ENCODE results near the gene MSH3.

MSH3 gene

GRCh38 chr5:80865551-80865950 is 211.1 kb downstream of the MSH3 start:
- DNase-seq (ENCODE audit: low read depth), result no peak
- peak; percentile 2 for TF ChIP-seq CTCF (IDR thresholded peaks at IDR 0.05; ENCODE audit: low read depth, low read length, missing control alignments)
- no peak overlapping the region for H3K4me3 ChIP-seq (ENCODE audit: low read depth, low read length)

GRCh38 chr5:80866371-80866770 is 211.9 kb downstream of the MSH3 start:
- TF ChIP-seq CTCF (IDR thresholded peaks at IDR 0.05; ENCODE audit: low read depth, low read length, missing control alignments), result no peak
- DNase-seq (ENCODE audit: low read depth), result no peak
- H3K4me3 ChIP-seq (ENCODE audit: low read depth, low read length), result no peak overlapping the region

GRCh38 chr5:80867233-80867632 is 212.8 kb downstream of the MSH3 start:
- H3K4me3 ChIP-seq (ENCODE audit: low read depth, low read length), result no peak overlapping the region
- DNase-seq (ENCODE audit: low read depth), result no peak
- no peak for TF ChIP-seq CTCF (IDR thresholded peaks at IDR 0.05; ENCODE audit: low read depth, low read length, missing control alignments)

GRCh38 chr5:80870442-80870841 is 216.0 kb downstream of the MSH3 start:
- no peak for TF ChIP-seq CTCF (IDR thresholded peaks at IDR 0.05; ENCODE audit: low read depth, low read length, missing control alignments)
- H3K4me3 ChIP-seq (ENCODE audit: low read depth, low read length), result no peak overlapping the region
- DNase-seq (ENCODE audit: low read depth), result no peak

GRCh38 chr5:80871541-80871961 is 217.1 kb downstream of the MSH3 start:
- DNase-seq (ENCODE audit: low read depth), result no peak
- TF ChIP-seq CTCF (IDR thresholded peaks at IDR 0.05; ENCODE audit: low read depth, low read length, missing control alignments), result no peak
- H3K4me3 ChIP-seq (ENCODE audit: low read depth, low read length), result no peak overlapping the region

GRCh38 chr5:80874162-80874561 is 219.7 kb downstream of the MSH3 start:
- H3K4me3 ChIP-seq (ENCODE audit: low read depth, low read length), result no peak overlapping the region
- no peak for TF ChIP-seq CTCF (IDR thresholded peaks at IDR 0.05; ENCODE audit: low read depth, low read length, missing control alignments)
- no peak for DNase-seq (ENCODE audit: low read depth)

- no peak for DNase-seq (ENCODE audit: low read depth)
- no peak for TF ChIP-seq CTCF (IDR thresholded peaks at IDR 0.05; ENCODE audit: low read depth, low read length, missing control alignments)
- H3K4me3 ChIP-seq (ENCODE audit: low read depth, low read length), result no peak overlapping the region
Measured at GRCh38 chr5:80877592-80877991, 223.1 kb downstream of the MSH3 start.

Data from GM12864 (cell line).